ENCODE data around the gene POU4F3. TPM values are rescaled to one million over a fixed set of nuclear protein-coding genes. Genes with fewer than 3 reads are reported as not detected.
A peak's percentile ranks its signal among the peaks of the same experiment; 100 is the strongest.
"Not testable (repeated sequence)": the region's sequence is repeated elsewhere in the genome, so short reads cannot be mapped to it uniquely, and the experiment has no call there.

POU4F3 gene
- under 1 TPM in 1 of 2 donors, not detected in 1; 0.16 TPM for total RNA-seq
- long read RNA-seq = 0 reads

GRCh38 chr5:146338774-146339714 is at the start of gene POU4F3:
Gene POU4F3, plus strand, starts transcription at chr5:146338839. Its CDS starts 274 bp downstream, at chr5:146339113.
- ATAC-seq (no peak), DNase-seq (no peak)
- intact Hi-C loops (cut with DNase I) = no loop called here

- no peak for DNase-seq
- ATAC-seq = no peak
- intact Hi-C loops (cut with DNase I) = loop anchor here in 1 of 2 donors (5.0 kb wide), 1 partner anchor 137 kb away; no protein-coding TSS in a partner anchor
Observed at GRCh38 chr5:146290318-146290717, 48.3 kb upstream of the POU4F3 start.

GRCh38 chr5:146291421-146292074 is 47.1 kb upstream of the POU4F3 start:
- peak; percentile 27 to 54 for ATAC-seq
- no peak for DNase-seq
- intact Hi-C loops (cut with DNase I) = loop anchor here (1.0 to 5.0 kb wide), 2 partner anchors 136 kb away; no protein-coding TSS in a partner anchor

GRCh38 chr5:146296245-146296644 is 42.4 kb upstream of the POU4F3 start:
- DNase-seq = no peak
- intact Hi-C loops (cut with DNase I) = no loop called here
- no peak for ATAC-seq

GRCh38 chr5:146298920-146299319 is 39.7 kb upstream of the POU4F3 start:
- ATAC-seq; intact Hi-C loops (cut with DNase I); DNase-seq: not testable (repeated sequence)

GRCh38 chr5:146301626-146302025 is 37.0 kb upstream of the POU4F3 start:
- ATAC-seq (no peak), DNase-seq (no peak)
- intact Hi-C loops (cut with DNase I) = no loop called here

GRCh38 chr5:146302406-146302805 is 36.2 kb upstream of the POU4F3 start:
- ATAC-seq = no peak

GRCh38 chr5:146306838-146307237 is 31.8 kb upstream of the POU4F3 start:
- ATAC-seq = peak; percentile 44 to 68
- DNase-seq = no peak

More at GRCh38 chr5:146302406-146302805, 36.2 kb upstream of the POU4F3 start:
- intact Hi-C loops (cut with DNase I) = no loop called here
- no peak for DNase-seq

GRCh38 chr5:146307796-146308195 is 30.8 kb upstream of the POU4F3 start:
- ATAC-seq = no peak
- DNase-seq = no peak
- intact Hi-C loops (cut with DNase I) = no loop called here

More at GRCh38 chr5:146306838-146307237, 31.8 kb upstream of the POU4F3 start:
- intact Hi-C loops (cut with DNase I) = no loop called here

- intact Hi-C loops (cut with DNase I) = no loop called here
- ATAC-seq (no peak), DNase-seq (no peak)
Observed at GRCh38 chr5:146310540-146310939, 28.1 kb upstream of the POU4F3 start.

GRCh38 chr5:146311278-146311677 is 27.4 kb upstream of the POU4F3 start:
- intact Hi-C loops (cut with DNase I) = no loop called here
- no peak for ATAC-seq
- DNase-seq = no peak

- ATAC-seq = no peak
- DNase-seq = no peak
- intact Hi-C loops (cut with DNase I) = no loop called here
Observed at GRCh38 chr5:146313027-146313426, 25.6 kb upstream of the POU4F3 start.

GRCh38 chr5:146321571-146321970 is 17.1 kb upstream of the POU4F3 start:
- DNase-seq = no peak
- intact Hi-C loops (cut with DNase I) = no loop called here
- ATAC-seq = no peak

GRCh38 chr5:146327257-146327870 is 11.3 kb upstream of the POU4F3 start:
- no peak for ATAC-seq
- DNase-seq = no peak
- intact Hi-C loops (cut with DNase I) = no loop called here

- intact Hi-C loops (cut with DNase I) = no loop called here
- DNase-seq (no peak), ATAC-seq (no peak)
Observed at GRCh38 chr5:146327989-146328388, 10.7 kb upstream of the POU4F3 start.

GRCh38 chr5:146329697-146330096 is 8.9 kb upstream of the POU4F3 start:
- ATAC-seq (no peak), DNase-seq (no peak)
- intact Hi-C loops (cut with DNase I) = no loop called here

GRCh38 chr5:146331423-146331822 is 7.2 kb upstream of the POU4F3 start:
- no peak for ATAC-seq
- no peak for DNase-seq
- intact Hi-C loops (cut with DNase I) = no loop called here

- intact Hi-C loops (cut with DNase I) = no loop called here
- ATAC-seq = no peak
- DNase-seq = no peak
Observed at GRCh38 chr5:146334074-146334533, 4.5 kb upstream of the POU4F3 start.

- no peak for DNase-seq
- intact Hi-C loops (cut with DNase I) = no loop called here
- no peak for ATAC-seq
Observed at GRCh38 chr5:146336197-146336596, 2.4 kb upstream of the POU4F3 start.
